Nephron (organoid): ENCODE results near the gene APOL4.

Source experiments
- H3K27ac Mint-ChIP-seq, 3 experiments: 2 replicates each; pipeline ENCODE4 v1.8.0; 2020; ENCODE audit warnings: mixed read lengths in 3 of 3, mild to moderate bottlenecking in 2 of 3, moderate library complexity in 1 of 3
- H3K27me3 Mint-ChIP-seq: 2 replicates; pipeline ENCODE4 v1.8.0; 2021; ENCODE audit warnings: low read depth, mild to moderate bottlenecking, moderate library complexity, mixed read lengths
- H3K36me3 Mint-ChIP-seq: 2 replicates; pipeline ENCODE4 v1.8.0; 2020; ENCODE audit warnings: low read depth, mixed read lengths
- H3K4me1 Mint-ChIP-seq: 2 replicates; pipeline ENCODE4 v1.8.0; 2020; ENCODE audit warnings: mixed read lengths
- H3K4me3 Mint-ChIP-seq, 3 experiments: 2 replicates each; pipeline ENCODE4 v1.8.0; 2020; ENCODE audit warnings: mild to moderate bottlenecking in 3 of 3, mixed read lengths in 3 of 3, moderate library complexity in 2 of 3
- H3K9me3 Mint-ChIP-seq: 2 replicates; pipeline ENCODE4 v1.8.0; 2020; ENCODE audit warnings: mixed read lengths
- CTCF ChIP-seq, 3 experiments: fragments of 200-600 bp; sonication (generic); IDR thresholded peaks; one replicate each; pipeline ENCODE4 v1.5.0; 2021; ENCODE audit warnings: antibody characterized with exemption in 3 of 3; ENCODE audit not compliant: unreplicated experiment in 3 of 3

The APOL4 gene

GRCh38 chr22:36180928-36181327 lies 20.7 kb downstream of the APOL4 start:
- no peak overlapping the region for H3K4me3 Mint-ChIP-seq
- TF ChIP-seq CTCF (IDR thresholded peaks at IDR 0.05; ENCODE audit: unreplicated experiment in 3 of 3), result no peak

GRCh38 chr22:36180038-36180880 lies 21.4 kb downstream of the APOL4 start:
- Mint-ChIP-seq H3K4me1 (peaks cover 39% of the 10 kb centered on the region), H3K36me3 (no peaks in the 10 kb centered on the region), H3K9me3 (no peaks in the 10 kb centered on the region), H3K4me3 (no peak overlapping the region), H3K27me3 (no peaks in the 10 kb centered on the region), H3K27ac (no peak overlapping the region)
- TF ChIP-seq CTCF (IDR thresholded peaks at IDR 0.05; ENCODE audit: unreplicated experiment in 3 of 3), result peak; percentile 55 to 69 (median 66)

More at GRCh38 chr22:36180928-36181327, 20.7 kb downstream of the APOL4 start:
- peaks cover 41% of the 10 kb centered on the region for H3K4me1 Mint-ChIP-seq
- peak overlapping the region in 1 of 3 experiments; percentile 96 for H3K27ac Mint-ChIP-seq
- H3K36me3 Mint-ChIP-seq, result no peaks in the 10 kb centered on the region
- no peaks in the 10 kb centered on the region for H3K27me3 Mint-ChIP-seq
- no peaks in the 10 kb centered on the region for H3K9me3 Mint-ChIP-seq

GRCh38 chr22:36177160-36177559 lies 24.4 kb downstream of the APOL4 start:
- Mint-ChIP-seq H3K27me3 (no peaks in the 10 kb centered on the region), H3K4me1 (peaks cover 20% of the 10 kb centered on the region), H3K4me3 (no peak overlapping the region), H3K9me3 (no peaks in the 10 kb centered on the region), H3K27ac (no peak overlapping the region), H3K36me3 (no peaks in the 10 kb centered on the region)
- TF ChIP-seq CTCF (IDR thresholded peaks at IDR 0.05; ENCODE audit: unreplicated experiment in 3 of 3), result no peak

- H3K4me1 Mint-ChIP-seq, result peaks cover 8% of the 10 kb centered on the region
- H3K9me3 Mint-ChIP-seq, result no peaks in the 10 kb centered on the region
- TF ChIP-seq CTCF (IDR thresholded peaks at IDR 0.05; ENCODE audit: unreplicated experiment in 3 of 3), result no peak
- no peak overlapping the region for H3K27ac Mint-ChIP-seq
- H3K36me3 Mint-ChIP-seq, result no peaks in the 10 kb centered on the region
- no peaks in the 10 kb centered on the region for H3K27me3 Mint-ChIP-seq
- H3K4me3 Mint-ChIP-seq, result no peak overlapping the region
Observed at GRCh38 chr22:36175892-36176291, 25.7 kb downstream of the APOL4 start.

- H3K27me3 Mint-ChIP-seq, result no peaks in the 10 kb centered on the region
- TF ChIP-seq CTCF (IDR thresholded peaks at IDR 0.05; ENCODE audit: unreplicated experiment in 3 of 3), result no peak
- no peak overlapping the region for H3K4me3 Mint-ChIP-seq
- H3K27ac Mint-ChIP-seq, result no peak overlapping the region
- peaks cover 5% of the 10 kb centered on the region for H3K4me1 Mint-ChIP-seq
- peaks cover 10% of the 10 kb centered on the region for H3K9me3 Mint-ChIP-seq
- H3K36me3 Mint-ChIP-seq, result no peaks in the 10 kb centered on the region
Observed at GRCh38 chr22:36171941-36172340, 29.7 kb downstream of the APOL4 start.
